Fibroblast of skin of right biceps (primary cell): ENCODE measurements around the gene THBS1.

Source experiments
- DNase-seq: peaks from one replicate; pipeline ENCODE4 v3.0.0-alpha.2; 2013

THBS1 gene

DNA sequence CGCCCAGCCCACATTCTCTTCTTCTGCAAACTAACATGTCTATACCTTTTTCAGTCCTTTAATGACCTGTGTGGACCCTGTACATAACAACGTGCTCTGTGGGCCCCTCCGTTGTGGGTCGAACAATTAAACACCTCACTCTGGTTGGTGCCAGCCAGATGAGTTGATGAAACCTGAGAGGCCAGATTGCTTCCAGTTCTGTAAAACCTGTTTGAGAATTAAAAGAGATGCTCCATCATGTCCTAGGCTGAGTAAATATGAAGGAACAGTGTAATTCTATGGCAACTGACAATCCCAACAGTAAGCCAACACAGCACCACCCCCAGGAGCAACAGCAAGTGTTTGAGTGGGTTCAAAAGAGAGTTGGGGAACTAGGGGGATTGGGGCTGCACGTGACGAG lies 5.7 kb upstream of the THBS1 start:
- no peak for DNase-seq

DNA sequence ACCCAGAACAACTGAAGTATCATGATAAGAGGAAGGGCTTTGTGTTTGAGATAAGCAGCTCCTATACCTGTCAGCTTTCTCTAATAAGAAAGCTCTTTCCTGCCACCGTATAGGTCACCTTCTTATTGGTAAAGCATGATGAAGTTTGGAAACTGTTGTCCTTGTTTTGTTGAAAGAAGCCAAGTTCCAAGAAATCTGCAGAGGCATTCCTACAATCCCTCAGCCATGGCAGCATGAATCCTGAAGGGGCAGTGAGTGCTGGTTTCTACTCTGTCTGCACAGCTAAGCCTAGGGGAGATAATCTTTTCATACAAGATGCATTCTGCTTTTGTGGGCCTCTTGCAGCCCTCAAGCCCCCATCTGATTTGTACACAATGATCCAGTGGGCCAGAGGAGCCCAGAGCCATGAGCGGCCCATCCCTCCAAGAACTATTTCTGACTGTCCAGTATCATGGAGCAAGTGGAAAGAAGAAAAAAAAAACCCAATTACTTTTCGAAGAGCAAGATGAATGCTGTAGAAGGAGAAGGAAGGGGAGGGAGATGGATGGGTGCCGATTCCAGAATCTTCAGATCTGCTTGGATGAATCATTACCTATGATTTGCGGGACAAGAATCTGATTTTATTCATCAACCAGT lies 1.9 kb upstream of the THBS1 start:
- DNase-seq: peak; percentile 52

- peak; percentile 97 for DNase-seq
These were observed 1.3 kb upstream of the THBS1 start for GRCh38 chr15:39579487-39580116.

- DNase-seq: peak; percentile 97
These were observed 778 bp upstream of the THBS1 start for GRCh38 chr15:39580117-39580484.

DNA sequence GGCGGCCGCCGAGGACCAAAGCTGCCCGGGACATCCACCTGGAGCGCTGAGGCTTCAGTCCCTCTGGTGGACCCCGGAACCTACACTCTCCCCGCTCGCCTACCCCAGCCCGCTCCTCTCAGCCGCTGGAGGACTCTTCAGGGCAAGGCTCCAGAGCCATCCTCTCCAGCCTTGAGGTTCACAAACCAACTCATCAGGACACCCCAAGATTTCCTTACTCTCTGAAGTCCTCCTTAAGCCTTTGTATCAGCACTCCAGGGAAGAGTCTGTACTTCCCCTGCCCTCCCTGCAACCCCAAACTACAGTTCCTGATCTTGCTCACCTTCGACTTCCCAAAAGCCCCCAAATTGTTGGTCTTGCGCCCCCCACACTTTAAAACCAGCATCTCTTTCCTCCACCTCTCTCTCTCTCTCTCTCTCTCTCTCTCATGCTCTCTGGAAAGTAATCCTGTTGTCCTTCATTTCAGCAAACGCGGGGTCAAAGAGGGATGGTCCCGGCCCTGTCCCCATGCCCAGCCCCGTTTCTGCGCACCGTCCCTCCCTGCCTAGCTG lies 438 bp downstream of the THBS1 start:
- no peak for DNase-seq

GRCh38 chr15:39581793-39582285 lies 960 bp downstream of the THBS1 start:
- DNase-seq: peak; percentile 58

DNA sequence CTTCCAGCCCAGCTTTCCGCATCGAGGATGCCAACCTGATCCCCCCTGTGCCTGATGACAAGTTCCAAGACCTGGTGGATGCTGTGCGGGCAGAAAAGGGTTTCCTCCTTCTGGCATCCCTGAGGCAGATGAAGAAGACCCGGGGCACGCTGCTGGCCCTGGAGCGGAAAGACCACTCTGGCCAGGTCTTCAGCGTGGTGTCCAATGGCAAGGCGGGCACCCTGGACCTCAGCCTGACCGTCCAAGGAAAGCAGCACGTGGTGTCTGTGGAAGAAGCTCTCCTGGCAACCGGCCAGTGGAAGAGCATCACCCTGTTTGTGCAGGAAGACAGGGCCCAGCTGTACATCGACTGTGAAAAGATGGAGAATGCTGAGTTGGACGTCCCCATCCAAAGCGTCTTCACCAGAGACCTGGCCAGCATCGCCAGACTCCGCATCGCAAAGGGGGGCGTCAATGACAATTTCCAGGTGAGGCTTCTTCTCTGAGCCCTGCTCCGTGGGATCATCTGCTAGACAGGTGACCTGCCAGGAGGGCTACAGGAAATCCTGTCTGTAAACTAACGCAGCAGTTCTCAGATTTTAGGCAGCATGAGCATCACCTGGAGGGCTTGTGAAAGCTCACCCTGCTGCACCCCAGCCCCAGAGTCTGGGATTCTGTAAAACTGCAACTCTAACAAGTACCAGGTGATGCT lies 1.6 kb downstream of the THBS1 start:
- DNase-seq: peak; percentile 66

GRCh38 chr15:39582977-39583595 lies 2.2 kb downstream of the THBS1 start:
- DNase-seq: no peak

GRCh38 chr15:39583596-39584265 lies 2.9 kb downstream of the THBS1 start:
- DNase-seq: peak; percentile 71

DNA sequence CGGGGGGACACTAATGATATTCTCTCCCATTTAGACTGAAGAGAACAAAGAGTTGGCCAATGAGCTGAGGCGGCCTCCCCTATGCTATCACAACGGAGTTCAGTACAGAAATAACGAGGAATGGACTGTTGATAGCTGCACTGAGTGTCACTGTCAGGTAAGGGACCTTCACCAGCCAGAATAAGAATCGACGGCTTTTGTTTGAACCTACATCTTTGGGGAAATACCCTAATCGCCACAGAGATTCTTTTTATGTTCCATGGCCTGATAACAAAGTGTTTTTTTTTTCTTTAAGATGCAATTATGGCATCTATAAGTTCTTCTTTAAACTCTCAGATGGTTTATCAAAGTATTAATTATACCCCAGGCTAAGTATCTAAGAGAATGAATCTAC lies 3.4 kb downstream of the THBS1 start:
- no peak for DNase-seq

DNA sequence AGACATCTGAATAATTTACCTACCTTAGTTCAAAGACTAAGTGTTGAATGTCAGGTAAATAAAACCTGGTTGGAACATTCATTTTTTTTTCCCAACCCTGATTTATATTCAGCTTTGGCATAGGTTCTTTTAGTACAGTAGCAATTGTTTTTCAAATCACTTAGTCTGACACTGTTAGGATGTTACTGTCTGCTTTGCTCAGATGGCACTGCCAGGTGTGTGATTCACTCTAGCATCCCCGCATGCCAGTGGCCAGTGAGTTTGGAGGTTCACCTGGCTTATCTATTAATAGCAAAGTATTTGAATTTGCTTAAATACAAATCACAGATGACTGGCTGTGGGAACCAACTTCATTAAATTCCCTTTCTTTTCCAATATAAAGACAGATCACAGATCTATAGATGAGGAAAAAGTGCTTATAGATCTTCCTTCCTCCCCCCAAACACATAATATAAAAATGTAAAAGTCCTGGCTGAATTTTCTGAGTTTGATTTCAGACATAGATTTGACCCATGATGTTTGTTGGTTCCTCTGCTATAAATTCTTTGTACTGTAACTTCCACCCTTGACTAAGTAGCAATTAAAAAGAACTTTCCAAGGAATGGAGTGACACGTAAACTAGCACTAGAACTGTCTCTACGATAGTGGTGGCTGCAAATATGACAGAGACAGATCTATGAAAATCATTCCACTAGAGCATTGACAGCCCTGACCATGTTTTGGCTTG lies 3.9 kb downstream of the THBS1 start:
- DNase-seq: peak; percentile 31

GRCh38 chr15:39585389-39585841 lies 4.5 kb downstream of the THBS1 start:
- DNase-seq: peak; percentile 58

DNA sequence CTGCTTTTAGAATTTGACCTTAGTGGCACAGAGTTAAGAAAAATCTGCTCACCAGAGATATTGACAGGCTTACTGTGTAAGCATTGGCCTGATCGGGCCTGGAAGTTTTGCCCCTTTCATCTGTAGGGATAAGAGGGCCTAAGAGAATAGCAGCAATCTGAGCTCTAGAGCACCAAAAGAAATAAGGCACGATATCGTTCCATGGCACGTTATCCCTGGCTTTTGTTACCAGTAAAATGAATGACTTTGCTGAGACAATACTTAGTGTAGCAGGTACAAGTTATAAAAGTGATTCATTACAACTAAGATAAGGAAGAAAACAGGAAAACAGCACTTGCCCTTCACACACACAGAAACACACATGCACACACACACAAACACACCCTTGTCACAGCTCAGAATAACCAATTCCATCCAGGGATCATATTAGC lies 5.0 kb downstream of the THBS1 start:
- DNase-seq: peak; percentile 46

- DNase-seq: peak; percentile 84
These were observed 5.7 kb downstream of the THBS1 start for GRCh38 chr15:39586387-39587095.

DNA sequence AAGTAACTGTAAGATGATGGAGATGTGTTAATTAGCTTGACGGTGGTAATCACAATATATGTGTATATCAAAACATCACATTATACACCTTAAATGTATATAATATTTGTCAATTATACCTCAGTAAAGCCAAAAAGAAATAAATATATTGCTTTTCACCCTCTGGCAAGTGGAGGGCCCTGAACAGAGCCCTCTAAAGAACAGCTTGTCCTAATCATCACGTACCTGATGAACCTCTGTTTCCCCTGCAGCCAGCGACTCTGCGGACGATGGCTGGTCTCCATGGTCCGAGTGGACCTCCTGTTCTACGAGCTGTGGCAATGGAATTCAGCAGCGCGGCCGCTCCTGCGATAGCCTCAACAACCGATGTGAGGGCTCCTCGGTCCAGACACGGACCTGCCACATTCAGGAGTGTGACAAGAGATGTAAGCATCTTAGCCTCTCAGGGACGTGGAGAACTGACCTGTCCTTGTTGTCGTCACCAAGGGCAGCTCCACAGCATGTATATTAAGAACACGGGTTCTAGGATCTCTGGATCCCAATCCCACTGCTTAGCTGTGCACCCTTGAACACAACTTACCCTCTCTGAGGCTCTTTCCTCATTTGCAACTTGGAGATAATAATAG lies 6.3 kb downstream of the THBS1 start:
- DNase-seq: peak; percentile 67

DNA sequence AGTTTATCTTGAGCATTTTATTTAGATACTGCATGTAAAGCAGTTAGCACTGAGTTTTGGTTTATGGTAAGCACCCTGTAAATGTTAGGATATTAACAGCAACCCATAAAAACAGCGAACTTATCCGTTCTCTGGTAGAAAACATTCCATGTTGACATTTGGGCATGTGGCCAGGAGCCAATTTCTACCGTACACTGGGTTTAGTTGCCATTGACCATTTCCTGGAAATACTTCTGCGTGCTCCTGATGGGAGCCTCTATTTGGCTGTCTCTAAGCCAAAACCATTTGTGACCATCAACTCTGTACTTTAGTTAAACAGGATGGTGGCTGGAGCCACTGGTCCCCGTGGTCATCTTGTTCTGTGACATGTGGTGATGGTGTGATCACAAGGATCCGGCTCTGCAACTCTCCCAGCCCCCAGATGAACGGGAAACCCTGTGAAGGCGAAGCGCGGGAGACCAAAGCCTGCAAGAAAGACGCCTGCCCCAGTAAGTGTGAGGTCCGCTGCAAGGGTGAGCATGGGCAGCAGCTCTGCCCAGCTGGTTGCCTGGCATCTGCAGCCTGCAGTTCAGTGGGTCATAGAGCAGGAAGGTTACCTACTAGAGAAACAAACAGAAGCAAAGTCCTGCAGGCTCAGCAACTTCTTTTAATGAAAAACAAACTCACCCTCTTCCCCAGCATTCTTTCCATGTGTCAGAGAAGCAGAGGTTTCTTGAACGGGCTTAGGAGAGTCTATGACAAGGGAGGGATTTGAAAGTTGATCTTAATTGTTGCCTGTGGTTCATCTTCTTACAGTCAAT lies 7.1 kb downstream of the THBS1 start:
- DNase-seq: peak; percentile 64

GRCh38 chr15:39588531-39589192 lies 7.8 kb downstream of the THBS1 start:
- peak; percentile 55 for DNase-seq

GRCh38 chr15:39589193-39589814 lies 8.4 kb downstream of the THBS1 start:
- peak; percentile 39 for DNase-seq
